Cerebellar nuclear complex (tissue), 1 donor: ENCODE results near the gene PREX1.

ENCODE experiments used
- DNase-seq, 2 experiments: peaks; one replicate each; lab custom pipeline; 2025; lab: John Stamatoyannopoulos, UW

PREX1 gene

GRCh38 chr20:48621376-48622078 is 206.3 kb downstream of the PREX1 start:
- no peak for DNase-seq

DNA sequence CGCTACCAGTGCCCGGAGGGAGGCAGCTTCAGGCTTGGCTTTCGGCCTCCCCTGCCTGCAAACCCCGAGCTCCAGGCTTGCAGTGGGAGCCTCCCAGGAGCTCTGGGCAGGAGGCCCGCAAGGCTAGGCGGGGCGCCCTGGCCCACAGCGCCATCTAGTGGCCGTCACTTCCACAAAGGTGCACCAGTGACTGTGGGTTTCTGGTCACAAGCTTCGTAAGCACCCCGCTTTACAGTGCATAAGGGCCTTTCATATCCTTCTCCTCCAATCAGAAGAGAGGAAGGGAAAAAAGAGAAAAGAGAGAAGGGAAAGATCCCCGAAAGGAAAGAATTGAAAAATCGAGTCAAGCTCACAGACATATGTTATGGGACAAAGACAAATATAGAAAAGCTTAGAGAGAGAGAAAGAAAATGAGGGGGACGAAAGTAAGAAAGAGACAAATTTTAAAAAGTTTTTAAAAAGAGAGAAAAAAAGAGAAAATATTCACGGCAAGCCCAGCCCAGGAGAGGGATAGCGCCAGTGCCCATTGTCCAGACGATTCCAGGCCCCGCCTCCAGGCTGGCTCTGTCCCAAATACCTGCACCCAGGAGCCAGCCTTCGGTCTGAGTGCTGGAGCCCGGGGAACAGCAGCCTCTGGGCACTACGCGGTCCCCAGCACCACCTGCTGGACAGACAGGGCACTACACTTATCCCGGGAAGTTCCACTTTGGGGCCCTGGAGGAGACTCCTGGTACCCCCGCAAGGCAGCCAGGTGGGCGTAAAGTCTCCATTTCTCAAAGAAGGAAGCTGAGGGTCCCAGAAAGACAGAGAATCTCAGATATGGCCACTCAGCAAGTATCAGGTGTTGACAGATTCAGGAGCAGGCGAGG is 207.1 kb downstream of the PREX1 start:
- peak in 1 of 2 experiments; percentile 5 for DNase-seq

GRCh38 chr20:48620154-48620506 is 207.7 kb downstream of the PREX1 start:
- DNase-seq = no peak

- no peak for DNase-seq
Observed at GRCh38 chr20:48619126-48620101, 208.4 kb downstream of the PREX1 start.

DNA sequence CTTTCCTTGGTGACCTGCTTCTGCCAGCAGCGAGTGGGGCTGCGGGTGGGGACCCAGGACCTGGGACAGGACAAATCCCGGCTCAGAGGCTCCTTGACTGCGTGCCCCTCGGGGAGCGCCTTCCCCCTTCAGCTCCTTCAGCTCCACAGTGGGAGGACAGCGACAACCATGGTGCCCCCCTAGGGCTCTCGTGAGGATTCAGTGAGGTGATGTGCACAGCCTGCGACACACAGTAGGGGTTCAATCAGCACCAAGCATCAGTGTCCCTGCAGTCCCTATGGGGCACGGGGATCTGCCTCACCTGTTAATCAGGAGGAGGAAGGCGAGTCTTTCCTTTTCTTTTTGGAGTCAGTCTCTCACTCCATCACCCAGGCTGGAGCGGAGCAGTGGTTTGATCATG is 209.2 kb downstream of the PREX1 start:
- no peak for DNase-seq

DNA sequence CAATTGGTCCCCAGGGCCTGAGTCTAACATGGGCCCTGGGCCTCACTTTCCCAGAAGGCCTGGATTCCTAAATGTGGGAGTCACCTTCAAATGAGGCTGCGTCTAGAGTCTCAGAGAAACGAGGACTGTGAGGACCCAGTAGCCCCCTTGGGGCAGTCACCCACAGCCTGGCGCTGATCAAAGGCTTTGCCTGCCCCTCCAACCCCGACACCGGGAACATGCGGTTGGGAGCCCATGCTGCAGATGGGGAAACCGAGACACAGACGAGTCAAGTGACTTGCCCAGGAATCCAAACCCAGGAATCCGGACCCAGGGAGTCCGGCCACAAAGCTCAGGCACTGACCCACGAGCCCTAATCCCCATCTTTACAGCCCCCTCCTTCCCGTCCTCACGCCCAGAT is 209.7 kb downstream of the PREX1 start:
- no peak for DNase-seq

DNA sequence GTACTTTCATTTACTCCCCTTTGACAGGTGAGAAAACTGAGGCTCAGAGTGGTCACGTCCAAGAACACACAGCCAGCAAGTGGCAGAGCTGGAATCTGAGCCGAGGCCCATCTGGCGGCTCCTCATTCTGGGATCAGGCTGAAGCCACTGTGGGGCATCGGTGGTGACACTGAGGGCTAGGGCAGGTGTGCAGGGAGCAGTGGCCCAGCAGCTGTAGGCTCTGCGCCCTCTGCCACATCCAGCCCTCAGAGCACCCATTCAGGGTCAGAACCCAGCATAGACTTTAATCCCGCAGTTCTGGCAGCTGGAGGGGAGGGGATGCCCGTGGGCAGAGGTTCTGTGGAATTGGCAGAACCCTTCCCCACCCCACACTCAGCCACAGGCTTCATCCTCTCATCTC is 210.3 kb downstream of the PREX1 start:
- DNase-seq = no peak

DNA sequence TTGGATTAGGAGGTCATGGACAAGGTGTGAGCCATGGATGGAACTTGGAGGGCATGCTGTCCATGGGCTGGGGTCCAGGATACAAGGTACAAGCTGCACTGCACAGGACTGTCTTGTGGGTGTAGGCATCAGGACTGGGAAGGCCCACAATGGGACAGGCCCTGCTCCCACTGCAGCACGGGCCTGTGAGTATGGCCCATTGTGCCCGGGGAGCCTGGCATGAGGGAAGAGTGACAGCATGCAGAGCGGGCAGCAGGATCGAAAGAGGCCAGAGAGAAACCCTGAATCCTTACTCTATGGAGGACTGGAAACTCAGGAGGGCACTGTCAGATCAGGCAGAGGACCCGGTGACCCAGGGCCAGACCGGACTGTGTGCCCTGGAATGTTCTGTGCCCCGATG is 211.3 kb downstream of the PREX1 start:
- no peak for DNase-seq

DNA sequence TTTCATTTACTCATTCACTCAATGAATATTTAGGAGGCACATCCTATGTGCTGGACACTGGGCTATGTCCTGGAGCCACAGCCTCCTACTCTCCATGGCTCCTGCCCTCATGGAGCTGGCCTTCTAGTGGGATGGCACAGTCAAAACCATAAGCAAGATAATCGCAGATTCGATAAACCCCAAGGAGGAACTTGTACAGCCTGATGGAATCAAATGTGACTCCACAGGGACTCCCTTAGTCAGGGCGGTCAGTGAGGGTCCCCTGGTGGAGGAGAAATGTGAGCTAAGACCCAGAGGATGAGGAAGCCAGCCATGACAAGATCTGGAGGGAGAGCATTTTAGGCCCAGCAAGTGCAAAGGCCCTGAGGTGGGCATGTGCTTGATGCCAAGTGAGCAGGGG is 211.9 kb downstream of the PREX1 start:
- no peak for DNase-seq

GRCh38 chr20:48614593-48615274 is 213.1 kb downstream of the PREX1 start:
- DNase-seq = no peak

DNA sequence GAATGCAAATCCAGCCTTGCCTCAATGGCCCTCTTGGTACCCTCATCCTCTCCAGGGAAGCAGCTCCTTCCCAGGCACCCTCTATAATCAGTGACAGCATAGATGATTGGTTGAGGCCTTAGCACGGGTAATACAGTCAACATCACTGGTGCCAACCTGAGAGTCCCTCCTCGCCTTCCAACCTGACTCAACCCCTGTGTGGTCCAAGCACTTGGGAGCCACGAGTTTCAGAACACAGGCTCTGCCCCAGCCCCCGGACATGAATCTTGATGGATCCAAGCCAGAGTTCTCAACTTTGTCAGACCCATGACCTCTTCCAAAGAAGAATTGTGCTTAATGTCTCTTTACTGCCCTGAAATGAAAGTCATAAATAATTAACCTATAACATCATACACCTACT is 213.9 kb downstream of the PREX1 start:
- DNase-seq = no peak

GRCh38 chr20:48612335-48612734 is 215.5 kb downstream of the PREX1 start:
- DNase-seq = no peak

DNA sequence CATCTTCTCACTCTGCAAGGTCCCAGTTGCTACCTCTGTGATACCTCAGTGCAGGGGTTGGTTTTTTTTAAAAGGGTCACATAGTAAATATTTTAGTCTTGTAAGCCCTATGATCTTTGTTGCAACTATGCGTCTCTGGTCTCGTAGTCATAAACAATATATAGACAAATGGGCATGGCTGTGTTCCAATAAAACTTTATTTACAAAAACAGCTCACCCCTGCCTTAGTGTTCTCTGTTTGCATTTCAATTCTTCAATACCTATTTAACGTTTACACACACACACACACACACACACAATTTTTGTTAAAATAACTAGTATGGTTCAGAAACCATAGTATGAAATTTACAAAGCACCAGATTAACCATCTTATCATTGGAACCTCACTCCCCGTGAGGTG is 216.8 kb downstream of the PREX1 start:
- DNase-seq = no peak

- no peak for DNase-seq
Observed at GRCh38 chr20:48609491-48609978, 218.3 kb downstream of the PREX1 start.

DNA sequence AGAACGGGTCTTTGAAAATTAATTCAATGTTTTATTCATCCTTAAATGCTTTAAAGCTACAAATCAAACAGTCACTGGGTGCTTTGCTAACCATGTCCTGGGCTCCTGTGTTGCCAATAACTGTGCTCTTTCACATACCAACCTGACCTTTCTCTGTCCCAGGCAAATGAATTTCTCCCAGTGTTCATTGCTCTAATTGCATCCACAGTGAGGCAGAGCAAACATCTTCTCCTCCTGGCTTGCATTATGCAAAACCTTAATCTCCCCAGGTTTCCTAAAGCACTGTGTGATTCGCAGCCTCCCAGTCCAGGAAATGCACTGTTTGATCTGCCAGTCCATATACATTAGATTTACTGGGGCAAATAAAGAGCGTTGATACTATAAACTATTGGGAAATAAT is 219.0 kb downstream of the PREX1 start:
- DNase-seq = no peak

DNA sequence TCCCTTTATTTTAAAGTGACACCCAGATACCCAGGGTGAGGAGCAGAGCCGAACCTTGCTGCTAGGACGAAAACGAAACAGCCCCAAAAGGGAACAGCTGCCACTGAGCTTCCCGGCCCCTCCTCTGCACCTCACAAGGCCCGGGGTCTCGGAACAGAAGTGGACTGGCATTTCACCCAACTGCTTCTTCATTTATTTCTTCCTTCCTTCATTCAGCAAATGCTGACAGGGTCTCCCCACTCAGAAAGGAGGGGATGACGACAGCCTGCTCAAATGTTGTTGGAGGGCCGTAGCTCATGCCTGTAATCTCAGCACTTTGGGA is 220.3 kb downstream of the PREX1 start:
- DNase-seq = no peak

DNA sequence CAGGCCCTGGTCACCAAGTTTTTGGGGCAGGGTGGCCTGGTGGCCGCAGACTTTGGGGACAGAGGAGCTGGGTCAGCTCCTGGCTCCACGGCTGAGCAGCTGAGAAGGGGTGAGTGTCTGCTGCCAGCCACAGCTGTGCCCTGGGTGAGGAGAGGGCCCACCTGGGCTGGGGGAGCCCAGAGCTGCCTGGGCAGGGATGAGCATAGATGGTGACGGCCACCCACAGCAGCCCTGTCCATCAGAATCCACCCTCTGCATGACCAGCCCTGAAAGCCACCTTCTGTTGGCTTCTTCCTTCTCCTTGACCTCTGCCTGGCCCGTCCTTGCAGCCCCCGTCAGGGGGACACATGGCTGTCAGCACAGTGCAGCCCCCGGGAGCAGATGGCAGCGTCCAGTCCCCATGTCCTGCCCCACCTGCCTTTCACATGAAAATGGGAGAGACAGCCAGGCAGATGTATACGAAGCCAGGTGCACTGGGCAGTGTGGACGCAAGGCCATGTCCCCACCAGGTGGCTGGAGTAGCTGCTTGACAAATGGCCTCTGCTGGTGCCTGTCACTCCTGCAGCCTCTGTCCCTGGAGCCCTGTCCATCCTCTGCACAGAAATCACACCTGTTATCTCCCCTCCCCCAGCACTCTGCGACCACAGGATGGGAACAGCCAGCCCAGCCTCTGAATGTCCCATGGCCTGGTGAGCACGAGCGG is 220.8 kb downstream of the PREX1 start:
- no peak for DNase-seq

DNA sequence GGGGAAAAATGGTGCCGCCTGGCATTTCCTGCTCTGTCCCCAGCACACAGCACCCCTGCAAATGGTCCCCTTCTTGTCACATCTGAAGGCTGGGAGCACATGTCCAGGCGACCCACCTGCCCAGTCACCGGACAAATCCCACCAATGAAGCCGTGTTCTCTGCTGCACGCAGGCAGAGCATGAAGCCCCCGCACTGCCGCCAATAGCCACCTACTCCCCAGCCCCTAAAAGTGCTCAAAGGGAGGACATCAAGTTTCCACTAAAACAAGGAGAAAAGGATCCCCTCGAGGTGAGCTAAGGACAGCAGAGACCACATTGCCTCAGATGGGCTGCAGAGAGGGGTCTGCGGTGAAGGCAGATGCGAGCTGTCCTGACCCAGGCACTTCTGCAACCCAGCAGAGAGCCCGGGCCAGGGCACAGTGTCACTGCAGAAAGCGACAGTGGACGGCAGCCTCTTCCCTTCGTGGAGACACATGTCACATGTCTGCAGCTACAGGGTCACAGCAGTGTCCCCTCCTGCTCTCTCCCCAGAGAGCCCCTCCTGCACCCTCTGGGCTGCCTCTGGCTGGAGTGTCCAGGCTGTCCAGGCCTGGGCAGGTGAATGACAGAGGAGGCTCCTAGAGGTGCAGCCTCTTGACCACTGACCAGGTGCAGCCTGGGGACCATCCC is 221.5 kb downstream of the PREX1 start:
- DNase-seq = no peak

GRCh38 chr20:48605364-48606171 is 222.2 kb downstream of the PREX1 start:
- DNase-seq = no peak

GRCh38 chr20:48604936-48605335 is 222.9 kb downstream of the PREX1 start:
- DNase-seq = no peak
